ENCODE data around the gene TLE2. TPM values are rescaled to one million over a fixed set of nuclear protein-coding genes. Genes with fewer than 3 reads are reported as not detected.
A peak's percentile ranks its signal among the peaks of the same experiment; 100 is the strongest.

TLE2 gene
- 100 to 1,000 TPM in 1 of 2 donors, 10 to 100 TPM in 1; 46.7 to 154 TPM for total RNA-seq

DNA sequence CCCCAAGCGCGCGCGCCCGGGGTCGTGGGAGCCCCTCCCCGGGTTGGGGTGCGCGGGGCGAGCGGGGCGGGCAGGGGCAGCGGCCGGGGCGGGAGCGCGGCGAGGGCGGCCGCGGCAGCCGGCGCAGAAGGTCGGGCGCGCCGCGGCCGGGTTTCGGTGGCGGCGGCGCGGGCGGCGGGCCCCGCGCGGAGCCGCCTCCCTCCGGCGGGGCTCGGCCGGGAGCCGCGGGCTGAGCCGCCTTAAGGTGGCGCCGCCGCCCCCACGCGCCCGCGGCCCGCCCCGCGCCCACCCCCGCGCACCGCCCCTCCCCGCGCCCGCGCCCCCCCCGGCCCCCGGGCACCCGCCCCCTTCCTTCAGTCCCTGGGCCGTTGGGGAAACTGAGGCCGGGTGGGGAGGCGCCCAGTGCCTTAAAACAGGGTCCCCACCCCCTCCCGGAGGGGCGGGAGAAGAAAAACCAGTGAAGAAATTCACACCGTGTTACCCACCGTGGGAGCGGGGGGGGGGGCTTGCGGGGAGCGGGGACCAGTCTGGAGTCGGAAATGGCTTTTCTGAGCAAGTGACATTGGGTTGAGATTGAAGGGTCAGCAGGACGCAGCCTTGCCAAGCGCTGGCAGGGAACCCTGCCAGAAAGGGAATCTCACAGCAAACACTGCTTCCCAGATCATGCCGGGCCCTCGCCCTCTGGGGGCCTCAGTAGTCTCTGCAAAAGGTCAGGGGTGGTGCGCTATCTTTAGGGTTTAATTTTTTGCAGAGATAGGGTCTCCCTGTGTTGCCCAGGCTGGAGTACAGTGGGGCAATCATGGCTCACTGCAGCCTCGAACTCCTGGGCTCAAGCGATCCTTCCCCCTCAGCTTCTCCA is at the start of gene TLE2:
TSS of gene TLE2 (minus strand) at position 216 of the 859 bp plus-strand sequence. CDS start 376 bp downstream, outside the sequence.
- no peaks in the 10 kb centered on the region for H3K36me3 ChIP-seq
- no peaks in the 10 kb centered on the region for H3K9me3 ChIP-seq
- peak within 1 kb of the TSS; percentile 82 for H3K4me3 ChIP-seq
- ATAC-seq (ENCODE audit: insufficient number of reproducible peaks, low FRiP score, low read depth) (no peak), DNase-seq (ENCODE audit: low spot score) (no peak)
- peaks cover 0 to 19% of the 10 kb centered on the region in 2 donors for H3K4me1 ChIP-seq (ENCODE audit: control insufficient read depth in 1 of 2, low read depth in 2 of 2)
- TF ChIP-seq, protein P1, sequence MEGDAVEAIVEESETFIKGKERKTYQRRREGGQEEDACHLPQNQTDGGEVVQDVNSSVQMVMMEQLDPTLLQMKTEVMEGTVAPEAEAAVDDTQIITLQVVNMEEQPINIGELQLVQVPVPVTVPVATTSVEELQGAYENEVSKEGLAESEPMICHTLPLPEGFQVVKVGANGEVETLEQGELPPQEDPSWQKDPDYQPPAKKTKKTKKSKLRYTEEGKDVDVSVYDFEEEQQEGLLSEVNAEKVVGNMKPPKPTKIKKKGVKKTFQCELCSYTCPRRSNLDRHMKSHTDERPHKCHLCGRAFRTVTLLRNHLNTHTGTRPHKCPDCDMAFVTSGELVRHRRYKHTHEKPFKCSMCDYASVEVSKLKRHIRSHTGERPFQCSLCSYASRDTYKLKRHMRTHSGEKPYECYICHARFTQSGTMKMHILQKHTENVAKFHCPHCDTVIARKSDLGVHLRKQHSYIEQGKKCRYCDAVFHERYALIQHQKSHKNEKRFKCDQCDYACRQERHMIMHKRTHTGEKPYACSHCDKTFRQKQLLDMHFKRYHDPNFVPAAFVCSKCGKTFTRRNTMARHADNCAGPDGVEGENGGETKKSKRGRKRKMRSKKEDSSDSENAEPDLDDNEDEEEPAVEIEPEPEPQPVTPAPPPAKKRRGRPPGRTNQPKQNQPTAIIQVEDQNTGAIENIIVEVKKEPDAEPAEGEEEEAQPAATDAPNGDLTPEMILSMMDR (IDR thresholded peaks at IDR 0.05) = no peak
- H3K27me3 ChIP-seq (replicated peaks; ENCODE audit: insufficient read depth) = no peaks in the 10 kb centered on the region
- peak within 1 kb of the TSS in 1 of 2 donors; percentile 19 for H3K27ac ChIP-seq

DNA sequence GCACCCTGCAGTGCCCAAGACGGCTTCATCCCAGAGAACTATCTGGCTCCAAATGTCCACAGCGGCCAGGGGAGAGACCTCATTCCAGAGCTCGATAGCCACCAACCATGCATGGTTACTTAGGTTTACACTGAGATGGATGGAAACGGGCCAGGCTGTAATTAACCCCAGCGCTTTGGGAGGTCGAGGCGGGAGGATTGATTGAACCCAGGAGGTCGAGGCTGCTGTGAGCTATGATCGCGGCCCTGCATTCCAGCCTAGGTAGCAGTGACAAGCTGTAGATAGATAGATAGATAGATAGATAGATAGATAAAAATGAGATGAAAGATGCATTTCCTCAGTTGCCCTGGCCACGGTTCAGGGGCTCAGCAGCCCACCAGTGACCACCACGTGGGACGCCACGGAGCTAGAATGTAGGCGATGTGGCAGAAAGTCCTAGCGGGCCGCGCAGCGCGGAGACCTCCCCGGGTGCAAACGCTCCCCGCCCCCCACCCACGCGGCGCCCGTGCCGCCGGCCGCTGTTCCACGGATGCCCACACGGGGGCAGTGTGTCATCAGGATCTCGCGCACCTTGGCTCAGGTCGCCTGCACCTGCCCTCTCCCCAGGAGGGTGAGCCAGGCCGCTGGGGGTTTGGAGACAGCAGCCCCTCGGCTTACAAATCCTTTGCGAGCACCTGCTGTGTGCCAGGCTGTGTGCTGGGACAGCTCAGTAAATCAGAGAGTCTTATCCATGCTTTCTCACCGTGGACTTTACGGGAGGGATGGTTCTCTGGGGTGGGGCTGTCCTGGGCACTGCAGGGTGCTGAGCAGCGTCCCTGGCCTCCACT is 46.7 kb upstream of the TLE2 start:
- DNase-seq (ENCODE audit: low spot score) (no peak), ATAC-seq (ENCODE audit: insufficient number of reproducible peaks, low FRiP score, low read depth) (no peak)
- H3K36me3 ChIP-seq = no peaks in the 10 kb centered on the region
- no peak overlapping the region for H3K27ac ChIP-seq
- no peaks in the 10 kb centered on the region for H3K27me3 ChIP-seq (replicated peaks; ENCODE audit: insufficient read depth)
- H3K9me3 ChIP-seq = no peaks in the 10 kb centered on the region
- TF ChIP-seq, protein P1 (IDR thresholded peaks at IDR 0.05) = peak; percentile 97
- no peak overlapping the region for H3K4me3 ChIP-seq
- H3K4me1 ChIP-seq (ENCODE audit: control insufficient read depth in 1 of 2, low read depth in 2 of 2) = peaks cover 5 to 7% of the 10 kb centered on the region in 2 donors

DNA sequence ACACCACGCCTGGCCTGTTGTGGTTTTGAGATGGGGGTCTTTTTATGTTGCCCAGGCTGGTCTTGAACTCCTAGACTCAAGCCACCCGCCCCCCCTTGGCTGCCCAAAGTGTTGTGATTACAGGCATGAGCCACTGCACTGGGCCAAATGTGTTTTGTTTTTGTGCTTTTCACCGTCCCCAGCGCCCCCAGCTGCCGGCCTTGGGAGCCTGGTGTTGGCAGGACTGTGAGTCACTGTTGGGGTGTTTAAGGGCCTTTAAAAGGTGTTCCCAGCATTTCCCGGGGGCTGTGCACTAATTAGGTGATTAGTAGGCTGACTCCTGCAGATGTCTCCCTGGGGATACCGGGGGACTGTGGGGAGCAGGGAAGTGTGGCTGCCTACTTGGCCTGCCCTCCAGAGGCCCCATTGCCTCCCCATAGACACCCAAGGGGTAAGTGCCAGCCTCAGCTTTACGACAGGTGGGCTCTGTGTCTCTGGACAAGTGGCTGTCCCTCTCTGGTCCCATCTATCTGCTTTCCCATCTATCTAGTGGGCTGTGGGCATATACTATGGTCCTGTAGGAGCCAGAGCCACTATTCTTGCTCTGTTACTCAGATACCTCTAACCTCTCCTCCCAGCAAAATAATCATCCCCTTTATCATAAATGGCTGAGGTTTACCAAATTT is 45.0 kb upstream of the TLE2 start:
- Histone ChIP-seq H3K27ac (no peak overlapping the region), H3K27me3 (replicated peaks; ENCODE audit: insufficient read depth) (no peaks in the 10 kb centered on the region), H3K4me1 (ENCODE audit: control insufficient read depth in 1 of 2, low read depth in 2 of 2) (no peaks in the 10 kb centered on the region), H3K9me3 (no peaks in the 10 kb centered on the region), H3K36me3 (no peaks in the 10 kb centered on the region), H3K4me3 (no peak overlapping the region)
- TF ChIP-seq, protein P1 (IDR thresholded peaks at IDR 0.05) = no peak
- no peak for ATAC-seq (ENCODE audit: insufficient number of reproducible peaks, low FRiP score, low read depth)
- DNase-seq (ENCODE audit: low spot score) = no peak

DNA sequence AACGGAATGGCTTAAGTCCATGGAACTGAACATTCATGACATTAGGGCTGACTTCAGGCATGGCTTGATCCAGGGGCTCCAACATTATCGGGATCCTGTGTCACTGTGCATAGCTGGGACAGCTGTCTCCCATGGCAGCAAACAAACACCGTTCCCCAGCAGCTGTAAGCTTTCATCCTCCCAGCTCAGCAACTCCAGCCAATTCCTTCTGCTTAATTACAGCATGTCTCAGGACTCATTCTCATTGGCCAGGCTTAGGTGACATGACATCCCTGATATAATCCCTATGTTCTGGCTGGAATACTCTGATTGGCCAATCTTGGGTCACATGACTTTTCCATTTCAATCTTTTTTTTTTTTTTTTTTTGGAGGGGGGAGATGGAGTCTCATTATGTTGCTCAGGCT is 44.1 kb upstream of the TLE2 start:
- ATAC-seq (ENCODE audit: insufficient number of reproducible peaks, low FRiP score, low read depth) (no peak), DNase-seq (ENCODE audit: low spot score) (no peak)
- Histone ChIP-seq H3K9me3 (no peaks in the 10 kb centered on the region), H3K27me3 (replicated peaks; ENCODE audit: insufficient read depth) (no peaks in the 10 kb centered on the region), H3K4me3 (no peak overlapping the region), H3K4me1 (ENCODE audit: control insufficient read depth in 1 of 2, low read depth in 2 of 2) (no peaks in the 10 kb centered on the region), H3K36me3 (no peaks in the 10 kb centered on the region), H3K27ac (no peak overlapping the region)
- TF ChIP-seq, protein P1 (IDR thresholded peaks at IDR 0.05) = no peak
